HCT116 (cell line): ENCODE data around the gene CSK. TPM values are rescaled to one million over a fixed set of nuclear protein-coding genes. Genes with fewer than 3 reads are reported as not detected.

Source experiments
- ATAC-seq: fragments of 200-7000 bp; cut with Tn5 transposase; 2 replicates; pipeline ENCODE4 v1.9.1; 2020; ENCODE audit warnings: mild to moderate bottlenecking, moderate library complexity
- BruUV-seq: library from RNA; stranded (reverse); fragments of 400-500 nt; replicated peaks from 2 replicates; lab custom pipeline; 2021; lab: Mats Ljungman, UMichigan
- CTCF ChIA-PET: fragments of 300-600 bp; sonication (Branson Sonifier 250); formaldehyde crosslinking; loops from one replicate; lab custom pipeline; 2021; ENCODE audit warnings: antibody characterized with exemption; lab: Charles Lee
- POLR2A ChIA-PET: fragments of 300-600, 350-600 bp; sonication (Branson Sonifier 250); formaldehyde crosslinking; loops from one replicate; lab custom pipeline; 2021; ENCODE audit warnings: antibody characterized with exemption; lab: Charles Lee
- RAD21 ChIA-PET, 2 experiments: fragments of 300-600 bp; sonication (Branson Sonifier 250); formaldehyde crosslinking; loops; one replicate each; lab custom pipeline; 2023; ENCODE audit warnings: low total read pairs in 2 of 2; ENCODE audit not compliant: uncharacterized antibody in 2 of 2, unreplicated experiment in 2 of 2, low non-redundant PET in 1 of 2; lab: Charles Lee
- DNase-seq: peaks from one replicate; pipeline ENCODE4 v3.0.0-alpha.2; 2010; ENCODE audit warnings: low read depth, low spot score
- H2AFZ ChIP-seq: fragments of 200-600 bp; shearing (Covaris generic), sonication (generic); 2 replicates; pipeline ENCODE4 v1.6.1; 2017; ENCODE audit warnings: low read depth, mixed run types, mixed read lengths, antibody characterized with exemption, low read length; ENCODE audit not compliant: poor library complexity, severe bottlenecking
- H3K27ac ChIP-seq: 2 replicates; pipeline ENCODE4 v1.5.1; 2012; ENCODE audit warnings: low read depth, low read length
- H3K27me3 ChIP-seq: fragments of 200-600 bp; sonication (generic); 2 replicates; pipeline ENCODE4 v1.6.1; 2016; ENCODE audit warnings: mixed run types, low read length, mixed read lengths; ENCODE audit not compliant: insufficient read depth
- H3K36me3 ChIP-seq, 2 experiments: fragments of 200-500 bp in 1 of 2; fragments of 200-600 bp in 1 of 2; sonication (Bioruptor generic) in 1 of 2; sonication (generic) in 1 of 2; 2 replicates each; pipeline versions ENCODE4 v1.5.1 to v1.6.1; 2014 to 2016; ENCODE audit warnings: low read length in 2 of 2, inconsistent platforms in 1 of 2, mixed read lengths in 1 of 2, mixed run types in 1 of 2; ENCODE audit not compliant: insufficient read depth in 2 of 2, control insufficient read depth in 1 of 2
- H3K4me1 ChIP-seq, 2 experiments: fragments of 200-600 bp in 1 of 2; sonication (generic) in 1 of 2; 2 replicates each; pipeline versions ENCODE4 v1.5.1 to v1.6.1; 2012 to 2017; ENCODE audit warnings: low read length in 2 of 2, inconsistent platforms in 1 of 2, mild to moderate bottlenecking in 1 of 2, mixed read lengths in 1 of 2, mixed run types in 1 of 2, moderate library complexity in 1 of 2; ENCODE audit not compliant: insufficient read depth in 2 of 2, control insufficient read depth in 1 of 2
- H3K4me2 ChIP-seq: fragments of 200-600 bp; sonication (generic); 2 replicates; pipeline ENCODE4 v1.6.1; 2017; ENCODE audit warnings: mixed run types, low read length, mixed read lengths
- H3K4me3 ChIP-seq, 2 experiments: fragments of 200-600 bp in 1 of 2; sonication (generic) in 1 of 2; replicated peaks in 1 of 2; 2 replicates each; pipeline ENCODE4 v1.5.1; 2011 to 2016; ENCODE audit warnings: low read length in 2 of 2, control low read depth in 1 of 2, low read depth in 1 of 2, mild to moderate bottlenecking in 1 of 2, mixed read lengths in 1 of 2, mixed run types in 1 of 2
- H3K79me2 ChIP-seq: fragments of 200-600 bp; sonication (generic); 2 replicates; pipeline ENCODE4 v1.6.1; 2017; ENCODE audit warnings: mild to moderate bottlenecking, mixed run types, low read length, moderate library complexity, mixed read lengths; ENCODE audit not compliant: insufficient read depth
- H3K9ac ChIP-seq: fragments of 200-600 bp; sonication (generic); 2 replicates; pipeline ENCODE4 v1.6.1; 2016; ENCODE audit warnings: low read length, mixed read lengths
- H3K9me2 ChIP-seq: fragments of 200-600 bp; sonication (generic), shearing (Covaris generic); 2 replicates; pipeline ENCODE4 v1.6.1; 2017; ENCODE audit warnings: mixed run types, mild to moderate bottlenecking, moderate library complexity; ENCODE audit not compliant: insufficient read depth
- H3K9me3 ChIP-seq, 2 experiments: fragments of 200-500 bp in 1 of 2; fragments of 200-600 bp in 1 of 2; sonication (Bioruptor generic) in 1 of 2; sonication (generic) in 1 of 2; 2 replicates each; pipeline ENCODE4 v1.6.1; 2014 to 2017; ENCODE audit warnings: low read length in 2 of 2, mixed read lengths in 2 of 2, inconsistent platforms in 1 of 2, low read depth in 1 of 2, mild to moderate bottlenecking in 1 of 2, mixed run types in 1 of 2, moderate library complexity in 1 of 2; ENCODE audit not compliant: control insufficient read depth in 1 of 2, insufficient read depth in 1 of 2
- H4K20me1 ChIP-seq: fragments of 200-600 bp; sonication (generic), shearing (Covaris generic); 2 replicates; pipeline ENCODE4 v1.6.1; 2017; ENCODE audit warnings: mixed run types, mild to moderate bottlenecking, moderate library complexity; ENCODE audit not compliant: insufficient read depth
- CEBPB ChIP-seq: IDR thresholded peaks from 2 replicates; pipeline ENCODE4 v1.6.1; 2012; ENCODE audit warnings: low read depth
- ELF1 ChIP-seq: IDR thresholded peaks from 2 replicates; pipeline ENCODE4 v1.6.1; 2012; ENCODE audit warnings: low read depth, borderline replicate concordance
- EZH2phosphoT487 ChIP-seq: fragments of 200-600 bp; IDR thresholded peaks from 2 replicates; pipeline ENCODE4 v1.6.1; 2018; ENCODE audit warnings: antibody characterized with exemption, borderline replicate concordance
- POLR2A ChIP-seq: IDR thresholded peaks from 2 replicates; pipeline ENCODE4 v1.7.0; 2011; ENCODE audit warnings: borderline replicate concordance; ENCODE audit not compliant: insufficient read depth, insufficient read length; ENCODE audit errors: extremely low read depth
- POLR2AphosphoS5 ChIP-seq: IDR thresholded peaks from 2 replicates; pipeline ENCODE4 v1.6.1; 2011; ENCODE audit warnings: mild to moderate bottlenecking, low read depth, low read length, moderate library complexity
- REST ChIP-seq: IDR thresholded peaks from 2 replicates; pipeline ENCODE4 v1.6.1; 2012; ENCODE audit warnings: low read depth
- SRF ChIP-seq: IDR thresholded peaks from 2 replicates; pipeline ENCODE4 v1.6.1; 2012; ENCODE audit warnings: low read depth
- YY1 ChIP-seq: IDR thresholded peaks from 2 replicates; pipeline ENCODE4 v1.6.1; 2011; ENCODE audit warnings: low read length, low read depth, moderate library complexity, mild to moderate bottlenecking; ENCODE audit not compliant: insufficient replicate concordance; ENCODE audit errors: extremely low read depth
- ZBTB33 ChIP-seq: IDR thresholded peaks from 2 replicates; pipeline ENCODE4 v1.6.1; 2011; ENCODE audit warnings: mild to moderate bottlenecking, low read length, moderate library complexity; ENCODE audit not compliant: insufficient replicate concordance; ENCODE audit errors: extremely low read depth
- ZNF274 ChIP-seq: fragments of 200-500 bp; sonication (Bioruptor generic); IDR thresholded peaks from 2 replicates; pipeline ENCODE4 v1.6.1; 2014; ENCODE audit warnings: mild to moderate bottlenecking, low read depth, low read length, inconsistent platforms
- intact Hi-C: fragments of 100-400 bp; cut with micrococcal nuclease; formaldehyde crosslinking; loops from 2 replicates; pipeline ENCODE4 v1.10.0; 2022
- total RNA-seq: library from RNA; stranded (reverse); gene quantifications from one replicate; pipeline ENCODE4 v1.2.1, GENCODE V29; 2021; ENCODE audit not compliant: unreplicated experiment
- TF ChIP-seq, protein P1 (sequence below): IDR thresholded peaks from 2 replicates; pipeline ENCODE4 v1.6.1; 2012

CSK gene
- total RNA-seq, 1 experiment from 2014 or later = 72.2 TPM

- TF ChIP-seq ELF1 (no peak), POLR2A (no peak), CEBPB (no peak), POLR2AphosphoS5 (no peak), ZBTB33 (no peak)
- TF ChIP-seq, protein P1, sequence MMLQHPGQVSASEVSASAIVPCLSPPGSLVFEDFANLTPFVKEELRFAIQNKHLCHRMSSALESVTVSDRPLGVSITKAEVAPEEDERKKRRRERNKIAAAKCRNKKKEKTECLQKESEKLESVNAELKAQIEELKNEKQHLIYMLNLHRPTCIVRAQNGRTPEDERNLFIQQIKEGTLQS = no peak
These were observed 8.4 kb downstream of the CSK start (continued) for GRCh38 chr15:74790080-74790916.

- H3K4me2 ChIP-seq = no peak overlapping the region
- DNase-seq (no peak), ATAC-seq (no peak)
- H4K20me1 ChIP-seq = peaks cover 12% of the 10 kb centered on the region; the same call in 1 of the 2 replicates
- H3K9me2 ChIP-seq = no peaks in the 10 kb centered on the region
- BruUV-seq = no TSS peak
- CTCF ChIA-PET = no interaction called here
- intact Hi-C loops = no loop called here
- H3K4me1 ChIP-seq = peaks cover 11 to 30% of the 10 kb centered on the region in 2 experiments
- TF ChIP-seq EZH2phosphoT487 (no peak), SRF (no peak), REST (no peak), ZNF274 (no peak), YY1 (no peak), ELF1 (no peak), ZBTB33 (no peak)
- no peak overlapping the region for H3K4me3 ChIP-seq
- RAD21 ChIA-PET = no interaction called here
- POLR2A ChIA-PET = no interaction called here
- H3K36me3 ChIP-seq = no peaks in the 10 kb centered on the region; a peak in 1 of 4 replicates
- H3K9ac ChIP-seq = no peak overlapping the region
- no peak overlapping the region for H2AFZ ChIP-seq
- peaks cover 77% of the 10 kb centered on the region for H3K79me2 ChIP-seq
- no peaks in the 10 kb centered on the region for H3K9me3 ChIP-seq
- H3K27me3 ChIP-seq = no peaks in the 10 kb centered on the region
- H3K27ac ChIP-seq = no peak overlapping the region
These were observed 9.1 kb downstream of the CSK start for GRCh38 chr15:74791007-74791406.
